RWPE1 (cell line): ENCODE data around the gene PPP2R3A.
"Not testable (repeated sequence)": the region's sequence is repeated elsewhere in the genome, so short reads cannot be mapped to it uniquely, and the experiment has no call there.

ENCODE experiments used
- CTCF ChIA-PET: fragments of 350-600 bp; sonication (Branson Sonifier 250); formaldehyde crosslinking; extraction: SDS; loops from one replicate; lab custom pipeline; 2021; lab: Yijun Ruan, JAX
- POLR2A ChIA-PET: fragments of 400-600 bp; formaldehyde crosslinking; extraction: SDS; loops from one replicate; lab custom pipeline; 2020; ENCODE audit warnings: antibody characterized with exemption; ENCODE audit not compliant: low non-redundant PET; lab: Yijun Ruan, JAX
- DNase-seq: peaks from one replicate; pipeline ENCODE4 v3.0.0; 2012; ENCODE audit warnings: low spot score
- H3K27ac ChIP-seq: fragments of 450-650 bp; 2 replicates; pipeline ENCODE4 v1.5.1; 2017
- CTCF ChIP-seq: fragments of 450-650 bp; conservative IDR thresholded peaks from 2 replicates; pipeline ENCODE4 v1.5.1; 2017; ENCODE audit warnings: low read depth, mild to moderate bottlenecking

Gene PPP2R3A

GRCh38 chr3:136151219-136151618 is 185.7 kb downstream of the PPP2R3A start:
- TF ChIP-seq CTCF, result no peak
- ChIA-PET POLR2A (no interaction called here), CTCF (interaction anchor here (0.6 kb wide), 1 partner anchor 72 kb away, joined by 3 read pairs; no protein-coding TSS in a partner anchor)
- peak overlapping the region; percentile 62 for H3K27ac ChIP-seq
- no peak for DNase-seq

DNA sequence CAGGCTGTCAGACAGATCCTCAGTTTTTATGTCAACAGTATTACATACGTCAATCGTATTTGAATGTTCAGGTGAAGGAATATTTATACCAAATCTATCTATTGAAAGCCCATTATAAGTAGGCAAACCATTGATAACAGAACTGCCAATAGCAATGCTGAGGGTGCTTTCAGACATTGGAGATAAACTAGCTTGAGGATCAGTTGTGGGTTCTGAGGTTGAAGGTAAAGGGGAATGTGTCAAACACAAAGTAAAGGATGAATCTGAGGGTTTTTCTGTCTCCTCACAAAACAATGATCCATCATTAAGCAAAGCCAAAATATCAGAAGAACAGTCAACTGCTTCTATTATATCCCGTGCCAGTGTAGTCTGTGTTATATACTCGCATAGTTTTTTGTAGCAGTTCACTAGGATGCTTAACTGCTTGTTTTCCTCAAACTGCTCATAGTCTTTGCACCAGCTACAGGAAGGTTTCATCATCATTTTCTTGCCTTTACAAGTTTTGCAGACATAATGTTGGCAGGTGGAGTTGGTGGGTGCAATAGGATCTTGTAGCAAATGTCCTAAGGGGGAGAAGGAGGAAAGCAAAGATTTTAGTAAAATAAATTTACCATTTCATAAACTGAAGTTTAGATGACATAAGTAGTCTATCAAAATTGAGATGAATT is 186.8 kb downstream of the PPP2R3A start:
- DNase-seq, result no peak
- no peak for TF ChIP-seq CTCF
- CTCF ChIA-PET, result interaction anchor here (0.6 kb wide), 1 partner anchor 38 kb away, joined by 4 read pairs; no protein-coding TSS in a partner anchor
- POLR2A ChIA-PET, result no interaction called here
- H3K27ac ChIP-seq, result no peak overlapping the region

DNA sequence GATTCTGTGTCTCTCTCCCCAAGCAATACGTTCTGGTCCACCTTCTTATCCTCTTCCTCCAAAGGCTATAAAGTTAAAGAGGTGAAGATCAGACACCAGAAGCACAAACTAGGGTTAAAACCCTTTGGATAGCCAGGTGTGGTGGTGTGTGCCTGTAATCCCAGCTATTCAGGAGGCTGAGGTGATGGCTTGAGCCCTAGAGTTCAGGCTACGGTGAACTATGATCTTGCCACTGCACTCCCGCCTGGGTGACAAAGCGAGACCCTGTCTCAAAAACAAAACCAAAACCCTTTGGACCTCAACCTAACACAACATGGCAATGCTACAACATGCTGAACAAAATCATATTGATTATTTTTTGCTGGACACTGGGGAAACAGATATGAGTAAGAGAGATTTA is 187.4 kb downstream of the PPP2R3A start:
- TF ChIP-seq CTCF, result no peak
- POLR2A ChIA-PET, result no interaction called here
- CTCF ChIA-PET, result interaction anchor here (0.6 kb wide), 1 partner anchor 37 kb away, joined by 4 read pairs; no protein-coding TSS in a partner anchor
- H3K27ac ChIP-seq, result peak overlapping the region; percentile 76
- DNase-seq, result no peak

DNA sequence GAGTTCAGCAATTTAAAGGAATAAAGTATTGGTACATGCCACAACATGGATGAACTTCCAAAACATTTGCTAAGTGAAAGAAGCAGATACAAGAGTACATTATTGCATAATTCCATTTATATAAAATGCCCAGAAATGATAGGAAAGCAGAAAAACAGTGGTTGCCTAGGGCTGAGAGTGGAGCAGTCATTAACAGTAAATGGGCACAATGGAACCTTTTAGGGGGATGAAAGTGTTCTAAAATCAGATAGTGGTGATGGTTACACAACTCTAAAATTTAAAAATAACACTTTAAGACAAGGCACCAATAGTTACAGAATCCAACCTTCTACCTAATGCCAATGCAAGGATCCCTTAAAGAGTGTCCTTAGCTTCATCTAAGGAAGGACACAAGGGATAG is 196.0 kb downstream of the PPP2R3A start:
- DNase-seq, result no peak
- H3K27ac ChIP-seq, result no peak overlapping the region
- ChIA-PET CTCF (interaction anchor here (0.6 kb wide), 1 partner anchor 148 kb away, joined by 3 read pairs; no protein-coding TSS in a partner anchor), POLR2A (no interaction called here)
- no peak for TF ChIP-seq CTCF

- no peak for TF ChIP-seq CTCF
- POLR2A ChIA-PET, result no interaction called here
- CTCF ChIA-PET, result no interaction called here
- DNase-seq, result no peak
- no peak overlapping the region; the same call in 1 of the 2 replicates for H3K27ac ChIP-seq
Measured at GRCh38 chr3:136162322-136162721, 196.8 kb downstream of the PPP2R3A start.

GRCh38 chr3:136163607-136164006 is 198.1 kb downstream of the PPP2R3A start:
- CTCF ChIA-PET, result not testable (repeated sequence)

GRCh38 chr3:136166507-136166906 is 201.0 kb downstream of the PPP2R3A start:
- ChIA-PET POLR2A (no interaction called here), CTCF (no interaction called here)
- H3K27ac ChIP-seq, result no peak overlapping the region
- DNase-seq, result no peak
- TF ChIP-seq CTCF, result no peak

More at GRCh38 chr3:136163607-136164006, 198.1 kb downstream of the PPP2R3A start:
- H3K27ac ChIP-seq, DNase-seq, POLR2A ChIA-PET: not testable (repeated sequence)

GRCh38 chr3:136168236-136168635 is 202.7 kb downstream of the PPP2R3A start:
- DNase-seq, POLR2A ChIA-PET, H3K27ac ChIP-seq: not testable (repeated sequence)
- CTCF ChIA-PET, result interaction anchor here (0.6 kb wide), 1 partner anchor 1787 kb away, joined by 3 read pairs; no protein-coding TSS in a partner anchor
